ENCODE data around the gene ELMO1. TPM values are rescaled to one million over a fixed set of nuclear protein-coding genes. Genes with fewer than 3 reads are reported as not detected.

Gene ELMO1
- total and polyA plus RNA-seq, 2 of the 13 experiments (the other 11 are each of a cell fraction or from before 2014, with no cell fraction given) = 0.11 to 0.17 TPM

DNA sequence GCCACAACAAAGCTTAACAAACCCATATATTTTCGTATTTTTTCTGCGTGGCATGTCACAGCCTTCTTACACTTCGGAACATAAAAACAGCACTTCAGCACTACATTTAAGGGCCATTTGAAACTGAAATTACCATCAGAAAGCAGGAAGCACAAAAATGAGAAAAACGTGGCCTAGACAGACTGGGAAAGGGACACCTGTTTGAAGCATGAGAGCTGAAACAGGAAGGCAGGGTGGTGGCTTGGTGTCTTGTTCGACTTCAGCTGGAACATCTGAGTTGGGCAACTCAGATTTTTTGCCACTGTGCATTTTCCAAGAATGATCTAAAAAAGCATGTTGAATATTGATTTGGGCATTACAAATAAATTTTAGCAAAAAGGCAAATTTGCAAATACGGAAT is 243.2 kb downstream of the ELMO1 start (continued):
- TF ChIP-seq ZNF75D (CRISPR knock-in tag; IDR thresholded peaks at IDR 0.05; ENCODE audit: borderline replicate concordance) (no peak), ZNF24 (IDR thresholded peaks at IDR 0.05) (no peak), ZFY (CRISPR knock-in tag; IDR thresholded peaks at IDR 0.05) (no peak)
- TF ChIP-seq, protein P1, sequence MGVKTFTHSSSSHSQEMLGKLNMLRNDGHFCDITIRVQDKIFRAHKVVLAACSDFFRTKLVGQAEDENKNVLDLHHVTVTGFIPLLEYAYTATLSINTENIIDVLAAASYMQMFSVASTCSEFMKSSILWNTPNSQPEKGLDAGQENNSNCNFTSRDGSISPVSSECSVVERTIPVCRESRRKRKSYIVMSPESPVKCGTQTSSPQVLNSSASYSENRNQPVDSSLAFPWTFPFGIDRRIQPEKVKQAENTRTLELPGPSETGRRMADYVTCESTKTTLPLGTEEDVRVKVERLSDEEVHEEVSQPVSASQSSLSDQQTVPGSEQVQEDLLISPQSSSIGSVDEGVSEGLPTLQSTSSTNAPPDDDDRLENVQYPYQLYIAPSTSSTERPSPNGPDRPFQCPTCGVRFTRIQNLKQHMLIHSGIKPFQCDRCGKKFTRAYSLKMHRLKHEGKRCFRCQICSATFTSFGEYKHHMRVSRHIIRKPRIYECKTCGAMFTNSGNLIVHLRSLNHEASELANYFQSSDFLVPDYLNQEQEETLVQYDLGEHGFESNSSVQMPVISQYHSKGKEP (CRISPR knock-in tag; IDR thresholded peaks at IDR 0.05) = no peak
- TF ChIP-seq, protein P2, sequence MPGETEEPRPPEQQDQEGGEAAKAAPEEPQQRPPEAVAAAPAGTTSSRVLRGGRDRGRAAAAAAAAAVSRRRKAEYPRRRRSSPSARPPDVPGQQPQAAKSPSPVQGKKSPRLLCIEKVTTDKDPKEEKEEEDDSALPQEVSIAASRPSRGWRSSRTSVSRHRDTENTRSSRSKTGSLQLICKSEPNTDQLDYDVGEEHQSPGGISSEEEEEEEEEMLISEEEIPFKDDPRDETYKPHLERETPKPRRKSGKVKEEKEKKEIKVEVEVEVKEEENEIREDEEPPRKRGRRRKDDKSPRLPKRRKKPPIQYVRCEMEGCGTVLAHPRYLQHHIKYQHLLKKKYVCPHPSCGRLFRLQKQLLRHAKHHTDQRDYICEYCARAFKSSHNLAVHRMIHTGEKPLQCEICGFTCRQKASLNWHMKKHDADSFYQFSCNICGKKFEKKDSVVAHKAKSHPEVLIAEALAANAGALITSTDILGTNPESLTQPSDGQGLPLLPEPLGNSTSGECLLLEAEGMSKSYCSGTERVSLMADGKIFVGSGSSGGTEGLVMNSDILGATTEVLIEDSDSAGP (CRISPR knock-in tag; IDR thresholded peaks at IDR 0.05; ENCODE audit: borderline replicate concordance) = no peak

DNA sequence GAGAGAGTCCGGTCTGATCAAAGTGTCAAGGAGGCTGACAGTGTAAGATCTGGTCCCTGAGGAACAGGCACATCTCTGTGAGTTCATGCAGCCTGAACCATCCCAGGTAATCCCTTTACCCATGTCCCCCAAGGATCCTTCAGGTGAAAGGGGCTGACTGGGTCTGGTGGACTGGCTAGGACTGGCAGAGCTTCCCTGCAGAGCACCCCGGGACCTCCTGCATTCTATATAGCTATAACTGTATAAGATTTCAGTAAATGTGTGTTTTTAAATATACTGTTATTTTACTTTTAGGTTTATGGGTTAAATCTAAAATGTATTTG is 246.8 kb downstream of the ELMO1 start:
- WGBS (ENCODE audit: low lambda C conversion rate) = 0% methylated on average over 2 of the region's 2 CpGs
- peaks cover 39% of the 10 kb centered on the region for H3K4me1 ChIP-seq (ENCODE audit: insufficient read depth, low read length)
- H3K9ac ChIP-seq (ENCODE audit: insufficient read depth, low read depth, low read length) = no peak overlapping the region
- BruUV-seq (replicated peaks) = no TSS peak
- no peaks in the 10 kb centered on the region for H3K79me2 ChIP-seq (ENCODE audit: insufficient read depth, low read length)
- TF ChIP-seq, protein P3, sequence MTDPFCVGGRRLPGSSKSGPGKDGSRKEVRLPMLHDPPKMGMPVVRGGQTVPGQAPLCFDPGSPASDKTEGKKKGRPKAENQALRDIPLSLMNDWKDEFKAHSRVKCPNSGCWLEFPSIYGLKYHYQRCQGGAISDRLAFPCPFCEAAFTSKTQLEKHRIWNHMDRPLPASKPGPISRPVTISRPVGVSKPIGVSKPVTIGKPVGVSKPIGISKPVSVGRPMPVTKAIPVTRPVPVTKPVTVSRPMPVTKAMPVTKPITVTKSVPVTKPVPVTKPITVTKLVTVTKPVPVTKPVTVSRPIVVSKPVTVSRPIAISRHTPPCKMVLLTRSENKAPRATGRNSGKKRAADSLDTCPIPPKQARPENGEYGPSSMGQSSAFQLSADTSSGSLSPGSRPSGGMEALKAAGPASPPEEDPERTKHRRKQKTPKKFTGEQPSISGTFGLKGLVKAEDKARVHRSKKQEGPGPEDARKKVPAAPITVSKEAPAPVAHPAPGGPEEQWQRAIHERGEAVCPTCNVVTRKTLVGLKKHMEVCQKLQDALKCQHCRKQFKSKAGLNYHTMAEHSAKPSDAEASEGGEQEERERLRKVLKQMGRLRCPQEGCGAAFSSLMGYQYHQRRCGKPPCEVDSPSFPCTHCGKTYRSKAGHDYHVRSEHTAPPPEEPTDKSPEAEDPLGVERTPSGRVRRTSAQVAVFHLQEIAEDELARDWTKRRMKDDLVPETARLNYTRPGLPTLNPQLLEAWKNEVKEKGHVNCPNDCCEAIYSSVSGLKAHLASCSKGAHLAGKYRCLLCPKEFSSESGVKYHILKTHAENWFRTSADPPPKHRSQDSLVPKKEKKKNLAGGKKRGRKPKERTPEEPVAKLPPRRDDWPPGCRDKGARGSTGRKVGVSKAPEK (CRISPR knock-in tag; IDR thresholded peaks at IDR 0.05; ENCODE audit: borderline replicate concordance) = no peak
- TF ChIP-seq KLF15 (CRISPR knock-in tag; IDR thresholded peaks at IDR 0.05; ENCODE audit: borderline replicate concordance) (no peak), FOSL1 (CRISPR knock-in tag; IDR thresholded peaks at IDR 0.05; ENCODE audit: borderline replicate concordance) (no peak), KMT2A (CRISPR knock-in tag; IDR thresholded peaks at IDR 0.05) (no peak), KDM1A (CRISPR knock-in tag; IDR thresholded peaks at IDR 0.05) (no peak)
- H4K20me1 ChIP-seq (ENCODE audit: insufficient read depth, low read length) = no peaks in the 10 kb centered on the region
- ChIA-PET CTCF (ENCODE audit: low intra/inter-chr PET ratio, low total read pairs) (interaction anchor here (1.2 to 4.6 kb wide), 7 partner anchors 19 to 761 kb away, joined by 3 to 51 read pairs (median 7); no protein-coding TSS in a partner anchor), POLR2A (no interaction called here)
- H3K4me2 ChIP-seq (ENCODE audit: low read depth, low read length) = no peak overlapping the region
- H2AFZ ChIP-seq (ENCODE audit: low read length) = no peak overlapping the region
- DNase-seq (ENCODE audit: low spot score) (no peak), FAIRE-seq (no peak), ATAC-seq (peak; percentile 10; the same call in 1 of the 3 replicates)
- no peaks in the 10 kb centered on the region for H3K36me3 ChIP-seq (replicated peaks in 1 of 2; ENCODE audit: control insufficient read depth in 1 of 2, insufficient read depth in 2 of 2, low read length in 2 of 2)
- no peak overlapping the region for H3K4me3 ChIP-seq (replicated peaks in 1 of 3; ENCODE audit: insufficient read depth in 1 of 3, low read depth in 2 of 3, low read length in 3 of 3)
- intact Hi-C loops (cut with micrococcal nuclease; ENCODE audit: unreplicated experiment) = loop anchor here (1.0 kb wide), 3 partner anchors 715 to 761 kb away; no protein-coding TSS in a partner anchor
- H3K27ac ChIP-seq (ENCODE audit: extremely low read length, insufficient read depth, low read length) = no peak overlapping the region
- in situ Hi-C loops (cut with HindIII; ENCODE audit: extremely low pct_ligation_motif_present, low pct_unique_long_range_greater_than_20kb) = loop anchor here (5.0 to 25.0 kb wide), 2 partner anchors 310 to 715 kb away; no protein-coding TSS in a partner anchor
- no peaks in the 10 kb centered on the region for H3K9me3 ChIP-seq (ENCODE audit: low read length)
- no peaks in the 10 kb centered on the region for H3K27me3 ChIP-seq (ENCODE audit: control insufficient read depth in 1 of 2, insufficient read depth in 2 of 2, low read length in 2 of 2)

All from HepG2 (cell line).